Renal cortical epithelial cell (primary cell): ENCODE measurements around the gene MTHFD1L. TPM values are rescaled to one million over a fixed set of nuclear protein-coding genes. Genes with fewer than 3 reads are reported as not detected.
"Not testable (repeated sequence)": the region's sequence is repeated elsewhere in the genome, so short reads cannot be mapped to it uniquely, and the experiment has no call there.

ENCODE experiments used
- DNase-seq: peaks from one replicate; pipeline ENCODE4 v3.0.0-alpha.2; 2011; ENCODE audit warnings: low read depth
- total RNA-seq: library from RNA; depleted of rRNA; stranded (reverse); fragments of >200 nt; gene quantifications from 2 replicates; pipeline ENCODE4 v1.2.3, GENCODE V29; 2014

Gene MTHFD1L
- 38.7 and 53.7 TPM in 2 replicates for total RNA-seq

DNA sequence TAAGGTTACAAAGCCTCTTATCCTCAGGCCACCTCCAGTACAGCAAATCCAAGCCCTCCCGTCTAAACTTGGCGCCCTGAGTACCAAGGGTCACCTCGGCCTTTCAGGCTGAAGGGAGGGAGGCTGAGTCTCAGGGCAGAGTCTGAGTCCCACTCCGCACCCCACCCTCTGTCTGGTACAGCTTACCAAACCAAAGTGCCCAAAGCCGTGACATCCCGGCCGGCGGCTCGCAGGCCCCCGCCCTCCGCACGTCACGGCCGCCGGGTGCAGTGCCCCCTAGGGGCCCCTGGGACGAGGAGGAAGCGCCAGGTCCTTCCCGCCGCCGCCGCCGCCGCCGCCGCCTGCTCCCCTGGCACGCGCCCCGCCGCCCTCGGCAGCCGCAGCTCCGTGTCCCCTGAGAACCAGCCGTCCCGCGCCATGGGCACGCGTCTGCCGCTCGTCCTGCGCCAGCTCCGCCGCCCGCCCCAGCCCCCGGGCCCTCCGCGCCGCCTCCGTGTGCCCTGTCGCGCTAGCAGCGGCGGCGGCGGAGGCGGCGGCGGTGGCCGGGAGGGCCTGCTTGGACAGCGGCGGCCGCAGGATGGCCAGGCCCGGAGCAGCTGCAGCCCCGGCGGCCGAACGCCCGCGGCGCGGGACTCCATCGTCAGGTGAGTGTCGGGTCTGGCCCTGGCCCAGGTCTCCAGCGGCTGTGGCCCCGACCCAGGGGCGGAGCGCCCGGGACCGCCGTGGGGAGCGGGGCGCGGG lies at the start of gene MTHFD1L:
Gene MTHFD1L, plus strand, starts transcription at position 297 of the 741 bp plus-strand sequence. Its CDS starts 121 bp downstream, at position 418.
- peak; percentile 52 for DNase-seq

DNA sequence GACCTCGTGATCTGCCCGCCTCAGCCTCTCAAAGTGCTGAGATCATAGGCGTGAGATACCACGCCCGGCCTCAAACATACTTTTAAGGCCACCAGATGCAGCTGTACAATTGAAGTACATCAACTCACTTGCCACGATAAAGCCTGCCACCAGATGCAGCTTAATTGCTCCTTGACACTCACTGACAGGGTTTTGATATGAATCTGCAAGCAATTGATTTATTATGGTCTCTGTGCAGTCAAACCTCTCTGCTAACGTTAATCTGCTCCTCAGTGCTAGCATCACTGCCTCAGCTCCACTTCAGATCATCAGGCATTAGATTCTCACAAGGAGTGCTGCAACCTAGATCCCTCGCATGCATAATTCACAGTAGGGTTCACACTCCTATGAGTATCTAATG lies 48.9 kb upstream of the MTHFD1L start:
- DNase-seq: not testable (repeated sequence)

DNA sequence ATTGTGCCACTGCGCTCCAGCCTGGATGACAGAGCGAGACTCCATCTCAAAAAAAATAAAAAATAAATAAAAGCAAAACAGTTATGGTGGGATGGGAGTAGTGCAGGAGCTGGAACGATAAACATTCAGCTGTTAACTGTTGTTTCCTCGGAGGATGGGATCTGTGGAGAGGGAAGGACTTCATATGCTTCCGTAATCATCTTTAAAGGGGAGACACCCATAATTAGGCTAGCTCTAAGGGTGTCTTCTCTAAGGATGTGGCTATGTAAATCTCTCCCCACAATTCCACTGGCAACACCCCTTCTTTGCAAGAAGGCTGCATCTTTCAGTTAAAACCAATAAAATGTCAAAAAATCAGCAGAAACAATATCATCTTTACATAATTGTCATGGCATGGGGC lies 42.6 kb upstream of the MTHFD1L start:
- DNase-seq: no peak

DNA sequence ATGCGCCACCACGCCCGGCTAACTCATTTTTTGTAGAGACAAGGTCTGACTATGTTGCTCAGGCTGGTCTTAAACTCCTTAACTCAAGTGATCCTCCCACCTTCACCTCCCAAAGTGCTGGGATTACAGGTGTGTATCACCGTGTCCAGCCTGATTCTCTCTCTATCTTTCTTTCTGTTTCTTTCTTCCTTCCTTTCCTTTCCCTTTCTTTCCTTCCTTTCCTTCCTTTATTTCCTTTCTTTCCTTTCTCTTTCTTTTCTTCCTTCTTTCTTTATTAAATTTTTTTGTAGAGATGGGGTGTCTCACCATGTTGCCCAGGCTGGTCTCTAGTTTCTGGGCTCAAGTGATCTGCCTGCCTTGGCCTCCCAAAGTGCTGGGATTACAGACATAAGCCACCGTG lies 38.7 kb upstream of the MTHFD1L start:
- no peak for DNase-seq

DNA sequence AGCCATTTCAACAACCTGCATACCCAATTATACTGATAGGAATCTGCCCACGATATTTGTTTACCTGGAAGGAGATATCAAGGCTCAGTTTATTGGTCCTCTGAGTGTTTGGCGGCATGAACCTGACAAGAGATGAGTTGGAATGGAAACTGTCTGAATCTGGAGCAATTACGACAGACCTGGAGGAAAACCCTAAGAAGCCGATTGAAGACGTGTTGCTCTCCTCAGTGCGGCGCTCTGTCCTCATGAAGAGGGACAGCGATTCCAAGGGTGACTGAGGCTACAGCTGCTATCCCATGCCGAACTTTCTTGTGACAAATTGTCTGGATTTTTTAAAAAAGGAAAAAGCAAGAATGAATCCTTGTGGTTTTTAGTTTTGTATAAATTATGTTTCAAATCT lies 37.4 kb upstream of the MTHFD1L start:
- DNase-seq: not testable (repeated sequence)

DNA sequence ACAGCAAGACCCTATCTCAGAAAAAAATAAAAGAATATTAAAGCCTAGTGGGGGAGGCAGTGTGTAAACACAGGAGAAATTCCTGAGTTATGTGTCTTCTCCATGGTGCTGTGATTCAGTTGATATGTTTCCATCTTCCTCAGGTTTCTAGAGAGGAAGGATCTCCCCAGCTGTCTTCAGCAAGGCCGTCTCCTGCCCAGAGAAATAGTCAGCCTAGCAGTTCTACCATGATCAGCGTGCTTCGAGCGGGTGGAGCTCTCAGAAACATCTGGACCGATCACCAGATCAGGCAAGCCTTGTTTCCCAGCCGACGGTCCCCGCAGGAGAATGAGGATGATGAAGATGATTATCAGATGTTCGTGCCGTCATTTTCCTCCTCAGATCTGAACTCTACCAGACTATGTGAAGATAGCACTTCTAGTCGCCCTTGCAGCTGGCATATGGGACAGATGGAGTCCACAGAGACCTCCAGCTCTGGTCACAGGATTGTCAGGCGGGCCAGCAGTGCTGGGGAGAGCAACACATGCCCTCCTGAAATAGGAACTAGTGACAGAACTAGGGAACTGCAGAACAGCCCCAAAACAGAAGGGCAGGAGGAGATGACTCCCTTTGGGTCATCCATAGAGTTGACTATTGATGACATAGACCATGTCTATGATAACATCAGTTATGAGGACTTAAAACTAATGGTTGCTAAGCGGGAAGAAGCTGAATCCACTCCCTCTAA lies 34.9 kb upstream of the MTHFD1L start:
- no peak for DNase-seq

DNA sequence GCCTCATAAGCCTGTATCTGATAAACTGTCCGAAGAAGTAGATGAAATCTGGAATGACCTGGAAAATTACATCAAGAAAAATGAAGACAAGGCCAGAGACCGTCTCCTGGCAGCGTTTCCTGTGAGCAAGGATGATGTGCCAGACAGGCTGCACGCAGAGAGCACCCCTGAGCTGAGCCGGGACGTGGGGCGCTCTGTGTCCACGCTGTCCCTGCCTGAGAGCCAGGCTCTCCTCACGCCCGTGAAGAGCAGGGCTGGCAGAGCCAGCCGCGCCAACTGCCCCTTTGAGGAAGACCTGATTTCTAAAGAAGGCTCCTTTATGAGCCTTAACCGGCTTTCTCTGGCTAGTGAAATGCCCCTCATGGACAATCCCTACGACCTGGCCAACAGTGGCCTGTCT lies 33.9 kb upstream of the MTHFD1L start:
- no peak for DNase-seq

DNA sequence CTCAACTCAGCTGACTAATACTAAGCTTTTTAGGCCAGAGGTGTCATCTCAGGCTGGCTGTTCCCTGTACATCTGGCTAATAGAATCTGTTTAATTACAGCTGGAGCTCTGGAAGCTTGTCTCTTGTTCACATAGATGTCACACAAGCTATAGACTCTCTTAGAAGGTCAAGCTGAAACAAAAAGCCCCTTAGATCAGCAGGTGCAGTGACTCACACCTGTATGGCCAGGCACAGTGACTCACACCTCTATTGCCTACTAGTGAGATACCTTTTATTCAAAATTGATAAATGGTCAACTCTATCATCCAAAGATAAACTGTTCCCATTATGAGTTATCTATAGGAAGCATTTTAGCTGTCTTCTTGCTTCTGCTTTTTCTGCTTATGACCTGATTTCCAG lies 29.9 kb upstream of the MTHFD1L start:
- peak; percentile 65 for DNase-seq

DNA sequence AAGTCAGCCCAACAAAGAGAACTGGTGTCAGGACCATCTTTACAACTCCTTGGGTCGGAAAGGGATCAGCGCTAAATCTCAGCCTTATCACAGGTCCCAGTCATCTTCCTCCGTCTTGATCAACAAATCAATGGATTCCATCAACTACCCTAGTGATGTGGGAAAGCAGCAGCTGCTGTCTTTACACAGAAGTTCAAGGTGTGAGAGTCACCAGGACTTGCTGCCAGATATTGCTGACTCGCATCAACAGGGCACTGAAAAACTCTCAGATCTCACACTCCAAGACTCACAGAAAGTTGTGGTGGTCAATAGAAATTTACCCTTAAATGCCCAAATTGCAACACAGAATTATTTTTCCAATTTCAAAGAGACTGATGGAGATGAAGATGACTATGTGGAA lies 25.3 kb upstream of the MTHFD1L start:
- no peak for DNase-seq

DNA sequence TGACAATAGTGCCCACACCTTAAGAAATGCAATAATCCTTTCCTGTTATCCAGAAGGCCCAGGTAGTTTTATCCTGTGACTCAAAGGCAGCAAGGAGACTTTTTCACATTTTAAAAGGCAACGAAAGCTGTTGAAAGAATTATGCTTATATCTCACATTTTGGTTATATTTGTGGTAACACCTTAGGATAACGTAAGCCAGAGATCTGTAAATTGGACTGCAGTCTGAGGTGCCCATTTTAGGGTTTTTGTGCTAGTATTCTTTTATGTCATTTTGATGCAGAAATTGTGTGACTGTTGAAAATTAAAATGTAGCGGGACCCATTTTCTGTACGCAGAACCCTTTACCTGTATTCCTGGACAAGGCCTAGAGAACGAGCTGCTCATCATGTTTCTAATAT lies 24.3 kb upstream of the MTHFD1L start:
- DNase-seq: no peak

DNA sequence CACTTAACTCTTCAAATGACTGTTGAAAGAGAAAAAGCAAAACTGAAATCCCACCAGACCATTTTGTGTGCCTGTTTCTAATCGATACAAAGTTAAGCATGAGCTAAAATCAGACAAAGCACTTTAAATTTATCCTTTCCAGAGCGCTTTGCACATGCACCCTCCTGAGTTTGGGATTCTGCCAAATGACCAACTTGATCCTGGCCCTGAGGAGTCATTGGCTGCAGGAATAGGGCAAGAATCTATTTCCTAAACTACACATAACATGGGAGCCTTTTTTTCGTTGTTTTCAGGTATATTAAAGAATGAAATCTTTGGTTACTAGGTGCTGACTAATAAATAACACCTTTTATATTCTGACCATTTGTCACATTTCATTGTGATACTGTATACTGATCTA lies 23.8 kb upstream of the MTHFD1L start:
- DNase-seq: no peak

DNA sequence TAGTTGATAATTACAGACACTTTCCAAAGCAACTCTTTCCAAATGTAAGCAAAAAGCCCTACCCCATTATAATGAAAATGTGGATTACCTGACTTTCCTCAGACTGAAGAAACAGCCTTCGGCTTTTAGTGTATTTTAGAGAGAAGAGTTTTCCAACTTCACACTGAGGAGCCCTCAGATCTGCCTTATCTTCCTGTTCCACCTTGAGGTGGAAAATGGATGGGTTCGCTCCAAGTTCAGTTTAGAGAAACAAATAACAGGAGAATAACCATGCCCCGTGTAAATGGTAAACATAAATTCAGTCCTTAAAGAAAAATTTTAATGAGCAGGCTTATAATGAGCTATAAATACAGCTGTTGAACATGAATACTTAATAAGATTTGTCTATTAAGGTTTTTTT lies 21.1 kb upstream of the MTHFD1L start:
- no peak for DNase-seq

DNA sequence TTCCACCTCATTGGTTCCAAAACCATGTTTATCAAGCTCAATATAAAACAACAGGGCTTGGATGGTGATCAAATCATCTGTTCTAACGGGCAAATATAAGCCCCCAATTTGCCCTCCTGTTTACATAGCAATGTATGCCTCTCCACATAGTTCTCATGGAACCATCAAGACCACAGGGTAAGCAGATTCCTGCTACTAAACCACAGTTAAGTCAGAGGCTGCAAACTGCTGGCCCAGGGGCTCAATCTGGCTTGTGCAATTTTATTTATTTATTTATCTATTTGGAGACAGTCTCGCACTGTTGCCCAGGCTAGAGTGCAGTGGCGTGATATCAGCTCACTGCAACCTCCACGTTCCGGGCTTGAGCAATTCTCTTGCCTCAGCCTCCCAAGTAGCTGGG lies 18.9 kb upstream of the MTHFD1L start:
- DNase-seq: no peak

DNA sequence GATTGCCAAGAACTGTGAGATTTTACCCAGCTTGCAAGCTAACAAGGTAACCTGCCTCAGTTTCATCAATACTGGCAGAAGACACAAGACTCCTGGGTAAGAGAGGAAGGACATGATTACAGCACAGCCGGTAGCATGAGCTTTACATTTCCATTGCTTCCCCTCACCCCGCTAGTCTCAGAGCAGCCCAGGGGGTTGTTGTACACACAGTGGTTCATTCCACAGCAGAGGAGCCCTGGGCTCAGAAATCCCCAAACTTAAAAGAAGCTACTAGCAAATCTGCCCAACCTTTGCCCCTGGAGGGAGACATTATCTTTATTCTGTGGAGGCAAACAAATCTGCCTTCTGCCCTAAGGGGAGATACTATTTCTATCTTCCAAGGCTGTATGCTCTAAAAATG lies 17.1 kb upstream of the MTHFD1L start:
- no peak for DNase-seq

DNA sequence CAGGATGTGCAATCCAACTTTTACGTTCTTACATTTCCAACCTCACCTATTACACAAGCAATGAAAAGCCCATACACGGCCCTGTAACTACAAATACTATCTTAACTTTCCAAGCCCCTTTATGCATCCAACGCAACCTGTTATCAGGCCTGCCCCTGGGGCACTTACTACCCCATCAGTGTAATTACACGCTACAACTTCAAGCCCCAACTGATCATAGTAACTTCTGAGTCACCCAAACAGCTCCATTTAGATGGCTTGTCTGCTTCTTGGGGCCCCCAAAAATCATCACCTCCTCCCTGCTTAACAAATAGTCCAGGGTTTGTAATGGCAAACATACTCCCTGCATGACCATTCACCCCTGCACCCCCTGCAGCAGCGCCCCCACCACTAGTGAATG lies 11.1 kb upstream of the MTHFD1L start:
- not testable (repeated sequence) for DNase-seq

DNA sequence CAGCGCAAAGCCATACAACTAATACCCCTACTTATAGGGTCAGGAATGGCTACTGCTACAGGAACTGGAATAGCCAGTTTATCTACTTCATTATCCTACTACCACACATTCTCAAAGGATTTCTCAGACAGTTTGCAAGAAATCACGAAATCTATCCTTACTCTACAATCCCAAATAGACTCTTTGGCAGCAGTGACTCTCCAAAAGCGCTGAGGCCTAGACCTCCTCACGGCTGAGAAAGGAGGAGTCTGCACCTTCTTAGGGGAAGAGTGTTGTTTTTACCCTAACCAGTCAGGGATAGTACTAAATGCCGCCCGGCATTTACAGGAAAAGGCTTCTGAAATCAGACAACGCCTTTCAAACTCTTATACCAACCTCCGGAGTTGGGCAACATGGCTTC lies 10.3 kb upstream of the MTHFD1L start:
- not testable (repeated sequence) for DNase-seq

DNA sequence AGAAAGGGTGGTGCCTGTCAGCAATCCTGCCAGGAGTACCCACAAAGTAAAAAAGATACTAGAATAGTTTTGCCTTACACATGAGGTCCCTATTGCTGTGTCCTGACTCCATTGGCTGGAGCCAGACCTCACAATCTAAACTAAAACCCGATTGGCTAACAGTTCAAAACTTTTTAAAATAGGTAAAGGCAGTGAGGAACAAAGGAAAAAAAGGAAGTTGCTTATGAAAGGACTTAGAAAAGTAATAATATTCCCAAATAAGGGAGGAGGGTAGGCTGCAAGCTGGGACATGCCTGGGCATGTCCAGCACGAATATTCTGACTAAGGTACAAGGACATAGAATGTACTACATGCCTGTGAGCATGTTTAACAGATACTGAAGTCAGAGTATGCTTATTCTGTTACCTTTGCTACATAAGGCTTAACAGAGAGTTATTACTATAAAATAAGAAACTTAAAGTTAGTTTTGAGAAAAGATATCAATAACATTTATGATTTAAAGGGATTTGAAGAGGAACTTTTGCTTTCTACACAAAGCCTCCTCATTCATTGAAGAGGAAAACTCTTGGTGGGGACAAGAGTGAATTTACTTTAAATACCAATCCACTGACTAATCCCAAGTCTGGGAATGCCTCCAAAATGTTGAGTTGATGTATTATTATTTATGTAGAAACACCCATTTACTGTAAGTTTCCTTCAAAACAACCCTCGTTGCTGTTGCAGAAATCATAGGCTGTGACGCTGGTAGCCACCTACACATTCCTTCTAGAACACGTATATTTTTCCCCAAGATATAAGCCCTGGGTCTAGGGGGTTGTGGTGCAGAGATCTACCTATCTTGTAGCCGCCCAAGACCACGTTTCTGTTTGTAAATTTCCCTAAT lies 8.2 kb upstream of the MTHFD1L start:
- peak; percentile 97 for DNase-seq

DNA sequence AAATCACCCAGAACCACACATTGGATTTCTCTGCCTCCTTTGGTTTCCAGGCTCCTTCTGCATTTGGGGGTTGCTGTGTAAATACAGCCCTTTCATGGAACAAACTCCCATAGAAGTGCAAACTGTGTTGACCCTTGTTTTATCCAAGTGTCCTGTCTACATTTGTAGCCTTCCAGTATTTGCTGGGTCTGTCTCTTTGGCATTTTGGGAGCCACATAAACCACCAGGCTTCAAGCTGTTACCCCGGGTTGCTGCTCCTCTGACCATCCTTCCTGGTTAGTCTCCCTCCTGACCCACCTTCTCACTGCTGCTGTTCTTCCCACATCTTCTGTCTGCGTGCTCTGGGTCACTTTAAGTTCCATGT lies 7.6 kb upstream of the MTHFD1L start:
- no peak for DNase-seq

DNA sequence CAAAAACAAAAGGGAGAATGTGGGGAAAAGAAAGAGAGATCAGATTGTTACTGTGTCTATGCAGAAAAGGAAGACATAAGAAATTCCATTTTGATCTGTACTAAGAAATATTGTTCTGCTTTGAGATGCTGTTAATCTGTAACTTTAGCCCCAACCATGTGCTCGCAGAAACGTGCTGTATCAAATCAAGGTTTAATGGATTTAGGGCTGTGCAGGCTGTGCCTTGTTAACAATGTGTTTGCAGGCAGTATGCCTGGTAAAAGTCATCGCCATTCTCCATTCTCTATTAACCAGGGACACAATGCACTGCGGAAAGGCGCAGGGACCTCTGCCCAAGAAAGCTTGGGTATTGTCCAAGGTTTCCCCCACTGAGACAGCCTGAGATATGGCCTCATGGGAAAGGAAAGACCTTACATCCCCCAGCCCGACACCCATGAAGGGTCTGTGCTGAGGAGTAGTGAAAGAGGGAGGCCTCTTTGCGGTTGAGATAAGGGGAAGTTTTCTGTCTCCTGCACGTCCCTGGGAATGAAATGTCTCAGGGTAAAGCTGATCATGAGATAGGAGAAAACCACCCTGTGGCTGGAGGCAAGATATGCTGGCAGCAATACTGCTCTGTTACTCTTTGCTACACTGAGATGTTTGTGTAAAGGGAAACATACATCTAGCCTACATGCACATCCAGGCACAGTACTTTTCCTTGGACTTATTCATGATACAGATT lies 3.9 kb upstream of the MTHFD1L start:
- DNase-seq: peak; percentile 20

DNA sequence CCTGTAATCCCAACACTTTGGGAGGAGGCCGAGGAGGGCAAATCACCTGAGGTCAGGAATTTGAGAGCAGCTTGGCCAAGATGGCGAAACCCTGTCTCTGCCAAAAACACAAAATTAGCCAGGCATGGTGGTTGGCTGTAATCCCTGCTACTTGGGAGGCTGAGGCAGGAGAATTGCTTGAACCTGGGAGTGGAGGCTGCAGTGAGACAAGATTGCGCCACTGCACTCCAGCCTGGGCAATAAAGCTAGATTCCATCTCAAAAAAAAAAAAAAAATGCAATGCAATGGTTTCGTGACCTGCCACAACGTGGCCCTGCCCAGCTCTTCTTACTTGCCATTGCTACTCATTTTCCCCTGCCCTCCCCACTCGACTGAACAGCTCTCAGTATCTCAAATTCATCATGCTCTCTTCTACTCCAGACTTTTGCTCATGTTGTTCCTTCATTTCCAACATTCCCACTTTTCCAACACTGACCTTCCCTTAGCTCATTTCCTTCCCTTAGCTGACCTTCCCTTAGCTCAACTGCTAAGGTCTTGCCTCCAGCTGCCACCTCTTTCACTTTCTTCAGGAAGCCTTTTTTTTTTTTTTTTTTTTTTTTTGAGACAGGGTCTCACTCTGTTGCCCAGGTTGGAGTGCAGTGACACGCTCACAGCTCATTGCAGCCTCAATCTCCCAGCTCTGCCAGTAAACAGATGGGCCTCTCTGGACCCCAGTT lies 2.1 kb upstream of the MTHFD1L start:
- DNase-seq: no peak

DNA sequence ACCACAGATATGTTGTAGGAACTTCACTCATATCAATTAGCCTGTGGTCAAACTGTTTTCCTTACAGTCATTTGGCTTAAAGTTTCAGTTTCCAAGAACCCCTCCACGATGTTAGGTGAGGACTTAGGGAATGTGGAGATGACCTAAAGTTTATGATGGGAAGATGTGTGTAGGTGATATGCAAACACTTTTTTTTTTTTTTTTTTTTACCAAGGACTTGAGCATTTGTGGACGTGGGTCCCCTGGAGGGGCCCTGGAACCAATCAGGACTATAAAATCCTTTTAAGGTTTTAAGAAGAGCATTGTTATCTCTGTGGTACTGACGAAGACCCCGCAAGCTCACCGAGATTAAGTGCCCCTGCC lies 478 bp upstream of the MTHFD1L start:
- DNase-seq: no peak
